ENCODE results near the gene HPS3.

GRCh38 chr3:149080011-149080698 lies 49.3 kb upstream of the HPS3 start:
- TF ChIP-seq CTCF (conservative IDR thresholded peaks at IDR 0.05 in 1 of 2, IDR thresholded peaks at IDR 0.05 in 1 of 2; ENCODE audit: extremely low read depth in 1 of 2, insufficient read depth in 1 of 2, low read depth in 1 of 2, low read length in 2 of 2): no peak
- TF ChIP-seq EZH2 (IDR thresholded peaks at IDR 0.05; ENCODE audit: borderline replicate concordance, low read length): no peak

Data from mammary epithelial cell (primary cell).